Osteocyte (in vitro differentiated cells): Measurements from ENCODE around the gene IMMP2L. TPM values are rescaled to one million over a fixed set of nuclear protein-coding genes. Genes with fewer than 3 reads are reported as not detected.

Source experiments
- DNase-seq: peaks from one replicate; pipeline ENCODE4 v3.0.0; 2021; ENCODE audit warnings: mixed read lengths; ENCODE audit not compliant: unreplicated experiment; ENCODE audit errors: extremely low spot score
- H3K27ac Mint-ChIP-seq: one replicate; pipeline ENCODE4 v1.8.0; 2021; ENCODE audit warnings: mild to moderate bottlenecking, mixed read lengths; ENCODE audit not compliant: unreplicated experiment
- H3K27me3 Mint-ChIP-seq: one replicate; pipeline ENCODE4 v1.8.0; 2021; ENCODE audit warnings: mixed read lengths; ENCODE audit not compliant: unreplicated experiment
- H3K36me3 Mint-ChIP-seq: one replicate; pipeline ENCODE4 v1.8.0; 2021; ENCODE audit warnings: mixed read lengths; ENCODE audit not compliant: unreplicated experiment
- H3K4me1 Mint-ChIP-seq: one replicate; pipeline ENCODE4 v1.8.0; 2021; ENCODE audit warnings: mixed read lengths; ENCODE audit not compliant: unreplicated experiment
- H3K4me3 Mint-ChIP-seq: one replicate; pipeline ENCODE4 v1.8.0; 2021; ENCODE audit warnings: mild to moderate bottlenecking, moderate library complexity, mixed read lengths; ENCODE audit not compliant: unreplicated experiment
- H3K9me3 Mint-ChIP-seq: one replicate; pipeline ENCODE4 v1.8.0; 2021; ENCODE audit warnings: mixed read lengths; ENCODE audit not compliant: unreplicated experiment
- total RNA-seq: library from RNA; stranded (reverse); gene quantifications from 2 replicates; pipeline ENCODE4 v1.2.1, GENCODE V29; 2021
- TF ChIP-seq, protein P1 (sequence below): fragments of 200-600 bp; sonication (generic); IDR thresholded peaks from 2 replicates; pipeline ENCODE4 v1.5.0; 2021; ENCODE audit warnings: antibody characterized with exemption, mild to moderate bottlenecking, moderate library complexity

Gene IMMP2L
- total RNA-seq, 1 donor from 2014 or later, result 15.6 TPM

DNA sequence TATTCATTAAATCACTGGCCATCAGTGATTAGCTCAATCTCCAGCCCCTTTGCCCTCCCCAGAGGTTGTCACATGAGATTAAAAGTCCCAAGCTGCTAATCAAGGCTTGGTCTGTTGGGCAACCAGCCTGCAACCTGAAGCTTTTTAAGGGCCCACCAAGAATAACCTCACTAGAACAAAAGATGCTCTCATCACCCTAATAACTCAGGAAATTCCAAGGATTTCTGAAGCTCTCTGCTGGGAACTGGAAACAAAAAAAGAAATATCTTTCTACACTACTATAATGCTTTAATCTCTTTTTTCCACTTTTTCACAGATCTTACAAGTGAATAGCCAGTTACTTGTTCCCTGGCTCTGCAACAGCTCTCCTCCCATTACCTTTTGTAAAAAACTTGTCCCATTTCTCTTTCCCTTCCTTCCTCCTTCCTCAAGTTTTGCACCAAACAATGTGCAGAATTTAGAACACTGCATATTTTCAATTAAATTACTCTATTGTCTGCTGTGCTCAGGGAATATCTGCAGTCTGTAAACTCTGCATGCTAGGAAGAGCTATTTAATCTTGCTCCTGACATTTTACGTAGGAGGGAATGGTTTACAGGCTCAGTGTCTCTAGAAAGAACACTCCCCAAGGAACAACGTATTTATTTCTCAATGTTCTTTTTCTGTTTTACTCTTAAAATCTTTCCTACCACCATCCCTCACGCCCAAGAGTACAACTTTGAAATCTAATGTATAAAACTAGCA is 169.1 kb downstream of the IMMP2L start:
- Mint-ChIP-seq H3K36me3 (no peaks in the 10 kb centered on the region), H3K4me3 (no peak overlapping the region), H3K27me3 (no peaks in the 10 kb centered on the region), H3K27ac (peak overlapping the region; percentile 42), H3K9me3 (no peaks in the 10 kb centered on the region), H3K4me1 (peaks cover 17% of the 10 kb centered on the region)
- TF ChIP-seq, protein P1, sequence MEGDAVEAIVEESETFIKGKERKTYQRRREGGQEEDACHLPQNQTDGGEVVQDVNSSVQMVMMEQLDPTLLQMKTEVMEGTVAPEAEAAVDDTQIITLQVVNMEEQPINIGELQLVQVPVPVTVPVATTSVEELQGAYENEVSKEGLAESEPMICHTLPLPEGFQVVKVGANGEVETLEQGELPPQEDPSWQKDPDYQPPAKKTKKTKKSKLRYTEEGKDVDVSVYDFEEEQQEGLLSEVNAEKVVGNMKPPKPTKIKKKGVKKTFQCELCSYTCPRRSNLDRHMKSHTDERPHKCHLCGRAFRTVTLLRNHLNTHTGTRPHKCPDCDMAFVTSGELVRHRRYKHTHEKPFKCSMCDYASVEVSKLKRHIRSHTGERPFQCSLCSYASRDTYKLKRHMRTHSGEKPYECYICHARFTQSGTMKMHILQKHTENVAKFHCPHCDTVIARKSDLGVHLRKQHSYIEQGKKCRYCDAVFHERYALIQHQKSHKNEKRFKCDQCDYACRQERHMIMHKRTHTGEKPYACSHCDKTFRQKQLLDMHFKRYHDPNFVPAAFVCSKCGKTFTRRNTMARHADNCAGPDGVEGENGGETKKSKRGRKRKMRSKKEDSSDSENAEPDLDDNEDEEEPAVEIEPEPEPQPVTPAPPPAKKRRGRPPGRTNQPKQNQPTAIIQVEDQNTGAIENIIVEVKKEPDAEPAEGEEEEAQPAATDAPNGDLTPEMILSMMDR, result no peak
- DNase-seq, result no peak

DNA sequence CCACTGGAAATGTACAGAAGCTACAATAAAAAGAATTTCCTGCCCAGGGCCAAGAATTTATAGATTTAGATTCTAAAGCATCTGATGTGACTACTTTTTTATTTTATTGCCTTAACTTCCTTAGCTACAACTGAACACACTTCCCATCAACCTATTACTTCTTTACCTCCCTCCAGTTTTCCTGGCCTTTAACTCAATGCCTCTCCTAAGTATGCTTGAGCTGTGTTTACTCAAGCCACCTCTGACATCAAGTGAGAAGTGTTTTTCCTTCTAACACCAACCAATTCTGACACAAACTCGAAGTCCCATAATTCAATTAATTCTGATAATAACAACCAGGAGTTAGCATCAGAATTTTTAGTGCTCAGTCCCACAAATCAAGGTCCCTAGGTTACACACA is 170.0 kb downstream of the IMMP2L start:
- H3K4me3 Mint-ChIP-seq, result no peak overlapping the region
- peaks cover 17% of the 10 kb centered on the region for H3K4me1 Mint-ChIP-seq
- H3K9me3 Mint-ChIP-seq, result no peaks in the 10 kb centered on the region
- no peaks in the 10 kb centered on the region for H3K36me3 Mint-ChIP-seq
- DNase-seq, result no peak
- H3K27ac Mint-ChIP-seq, result no peak overlapping the region
- no peaks in the 10 kb centered on the region for H3K27me3 Mint-ChIP-seq
- TF ChIP-seq, protein P1, result no peak

- TF ChIP-seq, protein P1, result no peak
- H3K36me3 Mint-ChIP-seq, result no peaks in the 10 kb centered on the region
- H3K27me3 Mint-ChIP-seq, result no peaks in the 10 kb centered on the region
- DNase-seq, result no peak
- no peak overlapping the region for H3K4me3 Mint-ChIP-seq
- H3K27ac Mint-ChIP-seq, result no peak overlapping the region
- peaks cover 8% of the 10 kb centered on the region for H3K9me3 Mint-ChIP-seq
- H3K4me1 Mint-ChIP-seq, result peaks cover 17% of the 10 kb centered on the region
Measured at GRCh38 chr7:111390000-111390399, 172.3 kb downstream of the IMMP2L start.

DNA sequence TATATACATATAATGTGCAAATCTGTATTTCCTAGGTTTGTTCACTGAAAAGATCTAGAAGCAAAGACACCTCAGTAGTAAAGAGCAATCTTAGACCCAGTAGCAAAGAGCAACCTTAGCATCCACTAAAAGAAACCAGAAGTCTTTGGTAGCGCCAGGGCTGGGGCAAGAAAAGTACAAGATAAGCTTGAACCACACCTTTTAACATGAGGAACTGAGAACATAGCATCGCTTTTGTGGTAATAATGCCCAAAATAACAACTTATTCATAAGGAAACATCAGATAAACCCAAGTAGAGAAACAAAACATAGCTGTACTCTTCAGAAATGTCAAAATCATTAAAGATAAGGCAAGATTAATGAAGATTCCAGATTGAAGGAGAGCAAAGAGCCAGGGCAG is 173.4 kb downstream of the IMMP2L start:
- no peaks in the 10 kb centered on the region for H3K36me3 Mint-ChIP-seq
- H3K9me3 Mint-ChIP-seq, result peaks cover 8% of the 10 kb centered on the region
- H3K27me3 Mint-ChIP-seq, result no peaks in the 10 kb centered on the region
- no peak for DNase-seq
- TF ChIP-seq, protein P1, result no peak
- H3K4me1 Mint-ChIP-seq, result peaks cover 17% of the 10 kb centered on the region
- H3K27ac Mint-ChIP-seq, result no peak overlapping the region
- H3K4me3 Mint-ChIP-seq, result no peak overlapping the region

DNA sequence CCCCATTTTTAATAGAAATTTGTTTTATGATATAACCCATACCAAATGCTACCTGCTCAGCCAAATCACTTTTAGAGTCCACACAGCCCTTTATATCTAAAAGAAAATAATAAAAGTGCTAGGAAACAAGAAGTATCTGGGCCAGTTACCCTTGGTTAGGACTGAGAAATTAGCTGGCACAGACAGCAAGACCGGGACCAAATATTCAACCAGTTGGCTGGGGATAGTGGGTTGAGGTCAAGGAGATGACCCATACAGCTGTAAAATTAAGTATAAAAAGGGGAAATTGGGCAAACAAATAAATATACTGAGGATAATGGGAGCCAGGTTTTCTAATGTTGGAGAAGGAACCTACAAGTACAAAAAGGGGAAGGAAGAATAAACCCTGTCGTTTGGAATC is 174.3 kb downstream of the IMMP2L start:
- no peak for DNase-seq
- no peaks in the 10 kb centered on the region for H3K27me3 Mint-ChIP-seq
- no peak overlapping the region for H3K4me3 Mint-ChIP-seq
- TF ChIP-seq, protein P1, result no peak
- H3K4me1 Mint-ChIP-seq, result peaks cover 9% of the 10 kb centered on the region
- no peaks in the 10 kb centered on the region for H3K36me3 Mint-ChIP-seq
- H3K9me3 Mint-ChIP-seq, result peaks cover 8% of the 10 kb centered on the region
- H3K27ac Mint-ChIP-seq, result no peak overlapping the region
